Parathyroid adenoma (tissue), 2 donors: ENCODE results near the gene CEND1.

Experiments
- H2AFZ ChIP-seq: fragments of 300-600 bp; sonication (generic); one replicate; pipeline ENCODE4 v1.7.0; 2017; ENCODE audit warnings: antibody characterized with exemption, mild to moderate bottlenecking
- H3K27ac ChIP-seq: fragments of 300-600 bp; sonication (generic); one replicate; pipeline ENCODE4 v1.7.0; 2017
- H3K27me3 ChIP-seq: fragments of 300-600 bp; sonication (generic); one replicate; pipeline ENCODE4 v1.7.0; 2017; ENCODE audit warnings: low read length; ENCODE audit not compliant: control insufficient read depth, insufficient read depth
- H3K36me3 ChIP-seq: fragments of 300-600 bp; sonication (generic); one replicate; pipeline ENCODE4 v1.7.0; 2017; ENCODE audit warnings: low read length; ENCODE audit not compliant: control insufficient read depth, insufficient read depth
- H3K4me1 ChIP-seq: fragments of 300-600 bp; sonication (generic); one replicate; pipeline ENCODE4 v1.7.0; 2017; ENCODE audit warnings: control low read depth
- H3K4me2 ChIP-seq: fragments of 300-600 bp; sonication (generic); one replicate; pipeline ENCODE4 v1.7.0; 2017; ENCODE audit warnings: low read length
- H3K4me3 ChIP-seq: fragments of 300-600 bp; sonication (generic); one replicate; pipeline ENCODE4 v1.7.0; 2017; ENCODE audit warnings: low read depth, low read length
- H3K79me2 ChIP-seq: fragments of 300-600 bp; sonication (generic); one replicate; pipeline ENCODE4 v1.7.0; 2017; ENCODE audit warnings: control low read depth
- H3K9ac ChIP-seq: fragments of 300-600 bp; sonication (generic); one replicate; pipeline ENCODE4 v1.7.0; 2017; ENCODE audit warnings: mild to moderate bottlenecking
- H3K9me3 ChIP-seq: fragments of 300-600 bp; sonication (generic); one replicate; pipeline ENCODE4 v1.7.0; 2017; ENCODE audit warnings: low read length; ENCODE audit not compliant: control insufficient read depth
- TF ChIP-seq, protein P1 (sequence below): fragments of 300-600 bp; sonication (generic); IDR thresholded peaks from one replicate; pipeline ENCODE4 v1.7.0; 2017; ENCODE audit warnings: antibody characterized with exemption, mild to moderate bottlenecking
- donor health status: primary hyperparathyroidism.

CEND1 gene

DNA sequence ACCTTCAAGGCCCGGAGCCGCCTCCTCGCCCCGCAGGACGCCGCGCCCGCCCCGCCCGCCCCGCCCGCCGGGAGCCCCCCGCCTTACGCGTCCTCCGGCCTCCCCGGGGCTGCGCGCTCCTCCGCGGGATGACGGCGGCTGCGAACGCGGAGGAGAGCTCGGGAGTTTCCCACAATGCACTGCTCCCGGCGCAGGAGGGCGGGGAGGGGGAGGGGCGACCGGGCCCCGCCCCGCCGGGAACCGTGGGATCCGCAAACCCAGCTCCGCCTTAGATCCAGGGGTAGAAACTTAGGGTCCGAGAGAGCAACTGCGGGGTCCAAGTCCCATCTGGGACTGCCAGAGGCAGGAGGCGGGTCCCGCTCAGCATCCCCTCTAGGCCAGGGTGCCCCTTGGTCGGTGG lies at the start of gene CEND1:
TSS of gene CEND1 (minus strand) at position 148 of the 400 bp plus-strand sequence. CDS start 1,514 bp downstream, outside the sequence.
- no peaks in the 10 kb centered on the region for H3K27me3 ChIP-seq
- H3K4me3 ChIP-seq, result no peak within 1 kb of the TSS
- no peak within 1 kb of the TSS for H3K27ac ChIP-seq
- no peaks in the 10 kb centered on the region for H3K79me2 ChIP-seq
- no peaks in the 10 kb centered on the region for H3K4me1 ChIP-seq
- H3K4me2 ChIP-seq, result no peak within 1 kb of the TSS
- no peak within 1 kb of the TSS for H3K9ac ChIP-seq
- H2AFZ ChIP-seq, result no peak within 1 kb of the TSS
- no peaks in the 10 kb centered on the region for H3K9me3 ChIP-seq
- no peaks in the 10 kb centered on the region for H3K36me3 ChIP-seq
- TF ChIP-seq, protein P1, sequence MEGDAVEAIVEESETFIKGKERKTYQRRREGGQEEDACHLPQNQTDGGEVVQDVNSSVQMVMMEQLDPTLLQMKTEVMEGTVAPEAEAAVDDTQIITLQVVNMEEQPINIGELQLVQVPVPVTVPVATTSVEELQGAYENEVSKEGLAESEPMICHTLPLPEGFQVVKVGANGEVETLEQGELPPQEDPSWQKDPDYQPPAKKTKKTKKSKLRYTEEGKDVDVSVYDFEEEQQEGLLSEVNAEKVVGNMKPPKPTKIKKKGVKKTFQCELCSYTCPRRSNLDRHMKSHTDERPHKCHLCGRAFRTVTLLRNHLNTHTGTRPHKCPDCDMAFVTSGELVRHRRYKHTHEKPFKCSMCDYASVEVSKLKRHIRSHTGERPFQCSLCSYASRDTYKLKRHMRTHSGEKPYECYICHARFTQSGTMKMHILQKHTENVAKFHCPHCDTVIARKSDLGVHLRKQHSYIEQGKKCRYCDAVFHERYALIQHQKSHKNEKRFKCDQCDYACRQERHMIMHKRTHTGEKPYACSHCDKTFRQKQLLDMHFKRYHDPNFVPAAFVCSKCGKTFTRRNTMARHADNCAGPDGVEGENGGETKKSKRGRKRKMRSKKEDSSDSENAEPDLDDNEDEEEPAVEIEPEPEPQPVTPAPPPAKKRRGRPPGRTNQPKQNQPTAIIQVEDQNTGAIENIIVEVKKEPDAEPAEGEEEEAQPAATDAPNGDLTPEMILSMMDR, result no peak

DNA sequence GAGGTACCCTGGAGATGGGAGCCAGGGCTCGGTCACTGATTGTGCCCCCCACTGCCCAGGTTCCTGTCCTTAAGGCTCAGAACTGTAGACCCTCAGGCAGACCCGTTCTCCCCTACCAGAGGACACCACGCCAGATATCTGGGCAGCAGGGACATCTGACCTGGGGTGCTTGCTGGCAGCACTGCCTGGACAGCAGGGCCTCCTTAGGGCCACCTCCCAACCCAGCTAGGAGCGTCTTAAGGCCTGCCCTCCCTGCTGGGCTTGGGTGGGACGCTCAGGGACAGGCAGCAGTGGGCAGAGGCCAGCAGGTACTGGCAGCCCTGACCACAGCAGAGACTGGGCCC lies 49.4 kb upstream of the CEND1 start:
- H3K9ac ChIP-seq, result no peak overlapping the region
- no peak overlapping the region for H2AFZ ChIP-seq
- no peaks in the 10 kb centered on the region for H3K9me3 ChIP-seq
- H3K4me3 ChIP-seq, result no peak overlapping the region
- no peak overlapping the region for H3K27ac ChIP-seq
- no peaks in the 10 kb centered on the region for H3K27me3 ChIP-seq
- no peaks in the 10 kb centered on the region for H3K79me2 ChIP-seq
- peaks cover 3% of the 10 kb centered on the region for H3K4me1 ChIP-seq
- H3K4me2 ChIP-seq, result no peak overlapping the region
- TF ChIP-seq, protein P1, result no peak
- no peaks in the 10 kb centered on the region for H3K36me3 ChIP-seq

DNA sequence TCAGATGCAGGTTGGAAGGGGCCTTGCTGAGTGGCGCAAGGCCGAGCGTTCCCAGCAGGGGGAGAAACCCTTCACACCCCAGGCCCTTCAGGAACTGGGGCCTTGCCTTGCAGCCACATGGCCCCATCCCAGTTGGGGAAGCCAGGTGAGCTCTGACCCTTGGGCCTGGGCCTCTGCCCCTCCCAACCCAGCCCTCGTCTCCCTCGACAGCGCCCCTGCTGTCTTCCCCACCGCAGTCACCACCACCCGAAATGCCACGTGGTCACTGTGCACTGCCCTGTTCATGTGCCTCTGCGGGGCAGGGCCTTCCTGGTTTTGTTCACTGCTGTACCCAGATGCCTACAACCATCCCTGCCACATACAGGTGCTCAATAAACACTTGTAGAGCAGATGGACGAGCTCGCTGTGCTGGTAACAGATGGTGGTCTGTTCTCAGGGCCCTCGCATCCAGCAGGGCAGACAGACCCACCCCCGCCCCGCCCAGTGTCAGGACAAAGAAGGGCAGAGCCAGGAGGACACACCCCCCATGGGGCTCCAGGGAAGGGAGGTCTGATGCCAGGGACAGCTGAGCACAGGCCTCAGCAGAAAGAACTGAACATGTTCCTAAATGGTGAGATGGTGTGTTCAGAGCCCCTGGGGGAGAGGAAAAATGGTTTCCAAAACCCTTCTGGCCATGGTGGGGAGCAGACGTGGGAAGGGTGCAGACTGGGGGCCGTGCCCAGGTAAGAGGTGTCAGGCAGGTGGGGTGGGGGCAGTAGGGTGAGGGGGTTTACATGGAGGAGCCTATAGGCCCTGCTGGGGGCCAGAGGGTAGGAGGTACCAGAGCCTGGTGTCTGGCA lies 48.8 kb upstream of the CEND1 start:
- TF ChIP-seq, protein P1, result no peak
- no peak overlapping the region for H3K4me3 ChIP-seq
- H3K4me1 ChIP-seq, result peaks cover 3% of the 10 kb centered on the region
- H3K9ac ChIP-seq, result no peak overlapping the region
- no peaks in the 10 kb centered on the region for H3K9me3 ChIP-seq
- H3K36me3 ChIP-seq, result no peaks in the 10 kb centered on the region
- H3K4me2 ChIP-seq, result no peak overlapping the region
- H3K27me3 ChIP-seq, result no peaks in the 10 kb centered on the region
- H2AFZ ChIP-seq, result no peak overlapping the region
- no peak overlapping the region for H3K27ac ChIP-seq
- no peaks in the 10 kb centered on the region for H3K79me2 ChIP-seq

DNA sequence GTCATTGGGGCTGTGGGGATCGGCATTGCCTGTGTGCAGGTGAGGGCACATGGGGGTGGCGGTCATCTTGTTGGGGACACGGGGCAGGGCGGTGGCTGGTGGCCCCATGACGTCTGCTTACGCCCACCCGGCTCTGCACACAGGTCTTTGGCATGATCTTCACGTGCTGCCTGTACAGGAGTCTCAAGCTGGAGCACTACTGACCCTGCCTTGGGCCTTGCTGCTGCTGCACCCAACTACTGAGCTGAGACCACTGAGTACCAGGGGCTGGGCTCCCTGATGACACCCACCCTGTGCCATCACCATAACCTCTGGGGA lies 48.1 kb upstream of the CEND1 start:
- Histone ChIP-seq H3K4me1 (peaks cover 3% of the 10 kb centered on the region), H3K4me2 (no peak overlapping the region), H3K4me3 (no peak overlapping the region), H3K27ac (no peak overlapping the region), H3K9ac (no peak overlapping the region), H3K79me2 (no peaks in the 10 kb centered on the region), H2AFZ (no peak overlapping the region), H3K36me3 (no peaks in the 10 kb centered on the region), H3K27me3 (no peaks in the 10 kb centered on the region), H3K9me3 (no peaks in the 10 kb centered on the region)
- TF ChIP-seq, protein P1, result no peak
